Mesenchymal stem cell (in vitro differentiated cells and primary cell): ENCODE measurements around the gene ARHGEF3.

Experiments
- DNase-seq: peaks from one replicate; pipeline ENCODE4 v3.0.0-alpha.2; 2013
- H2AFZ ChIP-seq: one replicate; pipeline ENCODE4 v1.6.1; 2013; ENCODE audit warnings: low read depth, mild to moderate bottlenecking, control low read depth, inconsistent platforms, low read length, moderate library complexity
- H2AK5ac ChIP-seq: 2 replicates; pipeline ENCODE4 v1.6.1; 2013; ENCODE audit warnings: low read length, moderate library complexity, mild to moderate bottlenecking, inconsistent platforms; ENCODE audit not compliant: severe bottlenecking
- H2BK120ac ChIP-seq: one replicate; pipeline ENCODE4 v1.6.1; 2013; ENCODE audit warnings: low read depth, mild to moderate bottlenecking, inconsistent platforms, low read length, moderate library complexity
- H2BK12ac ChIP-seq, 2 experiments: one replicate each; pipeline ENCODE4 v1.6.1; 2013; ENCODE audit warnings: inconsistent platforms in 2 of 2, low read length in 2 of 2, mild to moderate bottlenecking in 2 of 2, moderate library complexity in 2 of 2, control low read depth in 1 of 2
- H2BK15ac ChIP-seq: one replicate; pipeline ENCODE4 v1.6.1; 2013; ENCODE audit warnings: mild to moderate bottlenecking, low read depth, inconsistent platforms; ENCODE audit not compliant: poor library complexity, severe bottlenecking
- H2BK5ac ChIP-seq: 2 replicates; pipeline ENCODE4 v1.6.1; 2013; ENCODE audit warnings: low read depth, mild to moderate bottlenecking, low read length, control low read depth, inconsistent platforms; ENCODE audit not compliant: poor library complexity, severe bottlenecking
- H3K14ac ChIP-seq, 2 experiments: one replicate each; pipeline ENCODE4 v1.6.1; 2013; ENCODE audit warnings: inconsistent platforms in 2 of 2, low read length in 2 of 2, control low read depth in 1 of 2, mild to moderate bottlenecking in 1 of 2, moderate library complexity in 1 of 2
- H3K18ac ChIP-seq, 2 experiments: one replicate each; pipeline ENCODE4 v1.6.1; 2013; ENCODE audit warnings: inconsistent platforms in 2 of 2, low read length in 2 of 2, control low read depth in 1 of 2, low read depth in 1 of 2, mild to moderate bottlenecking in 1 of 2
- H3K23ac ChIP-seq, 2 experiments: one replicate each; pipeline ENCODE4 v1.6.1; 2013; ENCODE audit warnings: inconsistent platforms in 2 of 2, low read length in 2 of 2, mild to moderate bottlenecking in 2 of 2, moderate library complexity in 2 of 2, control low read depth in 1 of 2
- H3K27ac ChIP-seq: 2 replicates; pipeline ENCODE4 v1.5.1; 2013; ENCODE audit warnings: mild to moderate bottlenecking, moderate library complexity, low read length, control low read depth, inconsistent platforms; ENCODE audit not compliant: poor library complexity, severe bottlenecking
- H3K27me3 ChIP-seq, 2 experiments: 2 replicates each; pipeline versions ENCODE4 v1.6.1 to v1.7.0; 2013; ENCODE audit warnings: low read length in 2 of 2, mild to moderate bottlenecking in 2 of 2, moderate library complexity in 2 of 2, control low read depth in 1 of 2, inconsistent platforms in 1 of 2; ENCODE audit not compliant: control insufficient read depth in 1 of 2, insufficient read depth in 1 of 2
- H3K36me3 ChIP-seq, 2 experiments: 2 replicates each; pipeline versions ENCODE4 v1.6.1 to v1.7.0; 2013; ENCODE audit warnings: low read length in 2 of 2, control low read depth in 1 of 2, inconsistent platforms in 1 of 2, low read depth in 1 of 2, mild to moderate bottlenecking in 1 of 2; ENCODE audit not compliant: insufficient read depth in 2 of 2, control insufficient read depth in 1 of 2
- H3K4ac ChIP-seq, 2 experiments: one replicate each; pipeline ENCODE4 v1.6.1; 2013; ENCODE audit warnings: inconsistent platforms in 2 of 2, low read length in 2 of 2, mild to moderate bottlenecking in 2 of 2, moderate library complexity in 2 of 2, control low read depth in 1 of 2, low read depth in 1 of 2
- H3K4me1 ChIP-seq: 2 replicates; pipeline ENCODE4 v1.6.1; 2013; ENCODE audit warnings: low read depth, low read length, control low read depth; ENCODE audit not compliant: control insufficient read depth, insufficient read depth
- H3K4me2 ChIP-seq: 2 replicates; pipeline ENCODE4 v1.6.1; 2013; ENCODE audit warnings: low read length, mild to moderate bottlenecking, inconsistent platforms; ENCODE audit not compliant: poor library complexity, severe bottlenecking
- H3K4me3 ChIP-seq, 2 experiments: 2 replicates each; pipeline versions ENCODE4 v1.5.1 to v1.7.0; 2013; ENCODE audit warnings: low read length in 2 of 2, mild to moderate bottlenecking in 2 of 2, control low read depth in 1 of 2, low read depth in 1 of 2; ENCODE audit not compliant: insufficient read depth in 1 of 2
- H3K79me1 ChIP-seq: replicated peaks from 2 replicates; pipeline ENCODE4 v1.6.1; 2013; ENCODE audit warnings: mild to moderate bottlenecking, control low read depth, low read length, inconsistent platforms; ENCODE audit not compliant: poor library complexity, severe bottlenecking
- H3K9ac ChIP-seq: 2 replicates; pipeline ENCODE4 v1.7.0; 2013; ENCODE audit warnings: mild to moderate bottlenecking, low read length, moderate library complexity
- H3K9me3 ChIP-seq: 2 replicates; pipeline ENCODE4 v1.7.0; 2013; ENCODE audit warnings: mild to moderate bottlenecking, low read length; ENCODE audit not compliant: control insufficient read depth
- H4K8ac ChIP-seq: one replicate; pipeline ENCODE4 v1.6.1; 2013; ENCODE audit warnings: inconsistent platforms, mild to moderate bottlenecking, low read length, moderate library complexity
- H4K91ac ChIP-seq: one replicate; pipeline ENCODE4 v1.6.1; 2013; ENCODE audit warnings: mild to moderate bottlenecking, low read length, inconsistent platforms
- WGBS: methylation state at CpG from one replicate; pipeline ENCODE4 v1.1.7; 2013; ENCODE audit warnings: mixed read lengths; 5-methylcytosine and 5-hydroxymethylcytosine counted together

The ARHGEF3 gene

GRCh38 chr3:56762718-56763117, 39.0 kb downstream of the ARHGEF3 start:
- Histone ChIP-seq H3K23ac (no peak overlapping the region), H2AFZ (no peak overlapping the region), H3K4me1 (peaks cover 4% of the 10 kb centered on the region), H4K91ac (no peak overlapping the region), H4K8ac (no peak overlapping the region), H3K4me2 (no peak overlapping the region), H3K9me3 (no peaks in the 10 kb centered on the region), H3K27ac (no peak overlapping the region), H2BK120ac (no peak overlapping the region), H3K4me3 (no peak overlapping the region), H2BK5ac (no peak overlapping the region), H3K9ac (peak overlapping the region; percentile 60), H3K14ac (no peak overlapping the region), H3K4ac (no peak overlapping the region), H3K36me3 (peaks cover 0 to 9% of the 10 kb centered on the region in 2 experiments), H2BK12ac (no peak overlapping the region), H3K79me1 (no peaks in the 10 kb centered on the region), H2BK15ac (no peak overlapping the region), H2AK5ac (no peak overlapping the region), H3K27me3 (no peaks in the 10 kb centered on the region), H3K18ac (no peak overlapping the region)
- WGBS, result 100% methylated on average over 1 of the region's 1 CpG
- DNase-seq, result peak; percentile 29

- Histone ChIP-seq H4K8ac (no peak overlapping the region), H2BK12ac (peak overlapping the region in 1 of 2 experiments; percentile 60), H3K14ac (no peak overlapping the region), H3K9me3 (no peaks in the 10 kb centered on the region), H2BK120ac (no peak overlapping the region), H2BK5ac (no peak overlapping the region), H3K4me1 (peaks cover 4% of the 10 kb centered on the region), H3K27me3 (no peaks in the 10 kb centered on the region), H3K4me3 (no peak overlapping the region), H3K27ac (no peak overlapping the region), H3K23ac (no peak overlapping the region), H3K18ac (no peak overlapping the region), H2AK5ac (no peak overlapping the region), H3K4me2 (no peak overlapping the region), H3K9ac (peak overlapping the region; percentile 60), H3K79me1 (no peaks in the 10 kb centered on the region), H2BK15ac (no peak overlapping the region), H3K36me3 (peaks cover 0 to 9% of the 10 kb centered on the region in 2 experiments), H3K4ac (no peak overlapping the region), H2AFZ (no peak overlapping the region), H4K91ac (peak overlapping the region; percentile 6)
- DNase-seq, result peak; percentile 43
- WGBS, result 88% methylated on average over 11 of the region's 11 CpGs
Observed at GRCh38 chr3:56761887-56762651, 39.7 kb downstream of the ARHGEF3 start.

GRCh38 chr3:56761023-56761422, 40.7 kb downstream of the ARHGEF3 start:
- no peak overlapping the region for H2AFZ ChIP-seq
- H2AK5ac ChIP-seq, result no peak overlapping the region
- H3K14ac ChIP-seq, result no peak overlapping the region
- H3K4ac ChIP-seq, result peak overlapping the region in 1 of 2 experiments; percentile 16
- WGBS, result 100% methylated on average over 1 of the region's 2 CpGs
- no peak overlapping the region for H3K18ac ChIP-seq
- no peak overlapping the region for H3K23ac ChIP-seq
- no peak for DNase-seq
- peak overlapping the region; percentile 60 for H3K9ac ChIP-seq
- H3K4me1 ChIP-seq, result peaks cover 4% of the 10 kb centered on the region
- H2BK15ac ChIP-seq, result no peak overlapping the region
- H2BK5ac ChIP-seq, result no peak overlapping the region
- no peak overlapping the region for H4K91ac ChIP-seq
- no peak overlapping the region for H4K8ac ChIP-seq
- H2BK12ac ChIP-seq, result no peak overlapping the region
- H3K4me2 ChIP-seq, result no peak overlapping the region
- H3K9me3 ChIP-seq, result no peaks in the 10 kb centered on the region
- no peaks in the 10 kb centered on the region for H3K27me3 ChIP-seq
- no peaks in the 10 kb centered on the region for H3K79me1 ChIP-seq
- H3K27ac ChIP-seq, result no peak overlapping the region
- no peak overlapping the region for H2BK120ac ChIP-seq
- no peak overlapping the region for H3K4me3 ChIP-seq
- H3K36me3 ChIP-seq, result peaks cover 0 to 5% of the 10 kb centered on the region in 2 experiments

- H3K4me1 ChIP-seq, result peaks cover 4% of the 10 kb centered on the region
- H3K4ac ChIP-seq, result peak overlapping the region in 1 of 2 experiments; percentile 2
- H3K14ac ChIP-seq, result no peak overlapping the region
- H3K36me3 ChIP-seq, result peaks cover 0 to 12% of the 10 kb centered on the region in 2 experiments
- H2AFZ ChIP-seq, result no peak overlapping the region
- no peaks in the 10 kb centered on the region for H3K79me1 ChIP-seq
- no peak overlapping the region for H2BK5ac ChIP-seq
- no peak overlapping the region for H3K4me3 ChIP-seq
- no peak overlapping the region for H3K27ac ChIP-seq
- H2BK15ac ChIP-seq, result no peak overlapping the region
- no peak overlapping the region for H2BK12ac ChIP-seq
- no peak overlapping the region for H4K91ac ChIP-seq
- H3K23ac ChIP-seq, result no peak overlapping the region
- peak overlapping the region in 1 of 2 experiments; percentile 79 for H3K18ac ChIP-seq
- no peak overlapping the region for H2AK5ac ChIP-seq
- H4K8ac ChIP-seq, result no peak overlapping the region
- DNase-seq, result no peak
- no peak overlapping the region for H3K9ac ChIP-seq
- 90% methylated on average over 3 of the region's 3 CpGs for WGBS
- H2BK120ac ChIP-seq, result peak overlapping the region; percentile 59
- H3K4me2 ChIP-seq, result no peak overlapping the region
- H3K9me3 ChIP-seq, result no peaks in the 10 kb centered on the region
- no peaks in the 10 kb centered on the region for H3K27me3 ChIP-seq
Observed at GRCh38 chr3:56759532-56759931, 42.2 kb downstream of the ARHGEF3 start.
